Putamen (tissue), 1 donor: Measurements from ENCODE around the gene GNAS.
"Not testable (repeated sequence)": the region's sequence is repeated elsewhere in the genome, so short reads cannot be mapped to it uniquely, and the experiment has no call there.

Experiments used
- DNase-seq: peaks from one replicate; pipeline ENCODE4 v3.0.0-alpha.2; 2016; ENCODE audit warnings: low spot score

The GNAS gene

DNA sequence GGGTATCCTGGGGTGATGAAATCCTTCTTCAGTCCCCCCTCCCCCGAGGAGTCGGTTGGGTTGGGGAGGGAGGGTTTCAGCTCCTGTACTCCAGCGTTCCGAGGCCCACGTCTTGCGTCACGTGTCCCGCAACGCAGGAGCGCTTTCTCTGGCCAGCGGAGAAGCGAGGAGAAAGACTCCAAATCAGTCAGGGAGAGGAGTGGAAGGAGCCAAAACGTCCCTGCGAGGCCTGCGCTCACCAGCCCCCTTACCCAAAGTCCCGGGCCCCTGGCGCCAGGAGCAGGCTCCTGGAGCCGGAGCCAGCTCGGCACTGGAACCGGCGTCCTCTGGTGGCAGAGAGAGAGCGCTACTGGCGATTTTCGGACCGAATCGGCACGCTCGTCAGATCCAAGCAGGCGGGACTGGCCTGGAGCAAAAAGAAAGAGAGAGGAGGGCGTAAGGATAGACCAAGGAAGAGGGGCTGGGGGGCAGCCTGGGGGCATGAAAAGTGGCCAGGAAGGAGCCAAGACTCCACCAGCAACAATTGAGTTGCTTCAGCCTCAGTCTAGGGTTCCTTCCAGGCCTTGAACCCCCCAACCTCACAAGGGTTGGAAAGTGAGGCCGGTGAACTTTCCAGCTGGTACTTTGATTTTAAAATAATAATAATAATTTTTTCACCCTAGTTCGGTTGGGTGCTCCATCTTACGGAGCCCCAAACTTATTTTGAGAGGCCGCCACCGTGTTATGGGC, at the start of gene GNAS:
GNAS (plus strand) TSS at position 174 of the 729 bp plus-strand sequence.
- DNase-seq: no peak

DNA sequence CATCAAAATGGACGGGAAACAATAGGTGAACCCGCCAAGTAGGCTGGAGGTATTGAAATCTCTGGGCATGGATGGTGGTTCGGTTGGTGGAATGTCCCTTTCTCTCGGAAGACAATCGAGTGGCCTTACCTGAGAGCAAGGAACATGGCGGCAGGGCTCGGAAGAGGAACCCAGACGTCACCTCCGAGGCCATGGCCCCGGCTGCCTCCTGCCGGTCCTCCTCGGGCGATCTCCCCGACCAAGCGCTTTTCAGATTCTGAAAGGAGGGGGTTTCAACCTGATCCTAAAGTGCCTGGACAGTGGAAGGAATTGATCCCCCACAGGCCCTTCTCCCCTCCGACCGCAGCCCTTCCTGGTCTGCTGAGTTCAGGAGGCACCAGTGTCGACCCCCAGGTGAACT, 49.0 kb upstream of the GNAS start:
- DNase-seq: no peak

DNA sequence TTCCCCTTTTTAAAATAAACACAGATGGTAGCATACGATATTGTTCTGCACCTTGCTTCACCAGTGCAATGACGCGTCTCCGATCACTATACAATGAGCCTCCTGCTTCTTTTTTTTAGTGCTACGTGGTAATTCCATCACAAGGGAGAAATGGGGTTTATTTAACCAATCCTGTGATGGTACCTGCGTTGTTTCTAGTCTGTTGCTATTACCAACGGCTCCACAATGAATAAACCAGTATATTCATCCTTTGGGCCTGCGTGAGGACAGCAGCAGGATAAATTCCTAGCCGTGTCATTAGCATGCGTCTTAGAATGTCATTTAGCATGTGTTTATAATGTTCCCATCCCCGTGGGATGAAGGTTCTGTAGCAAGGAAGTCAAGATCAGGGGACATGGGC, 44.7 kb upstream of the GNAS start:
- DNase-seq: no peak

DNA sequence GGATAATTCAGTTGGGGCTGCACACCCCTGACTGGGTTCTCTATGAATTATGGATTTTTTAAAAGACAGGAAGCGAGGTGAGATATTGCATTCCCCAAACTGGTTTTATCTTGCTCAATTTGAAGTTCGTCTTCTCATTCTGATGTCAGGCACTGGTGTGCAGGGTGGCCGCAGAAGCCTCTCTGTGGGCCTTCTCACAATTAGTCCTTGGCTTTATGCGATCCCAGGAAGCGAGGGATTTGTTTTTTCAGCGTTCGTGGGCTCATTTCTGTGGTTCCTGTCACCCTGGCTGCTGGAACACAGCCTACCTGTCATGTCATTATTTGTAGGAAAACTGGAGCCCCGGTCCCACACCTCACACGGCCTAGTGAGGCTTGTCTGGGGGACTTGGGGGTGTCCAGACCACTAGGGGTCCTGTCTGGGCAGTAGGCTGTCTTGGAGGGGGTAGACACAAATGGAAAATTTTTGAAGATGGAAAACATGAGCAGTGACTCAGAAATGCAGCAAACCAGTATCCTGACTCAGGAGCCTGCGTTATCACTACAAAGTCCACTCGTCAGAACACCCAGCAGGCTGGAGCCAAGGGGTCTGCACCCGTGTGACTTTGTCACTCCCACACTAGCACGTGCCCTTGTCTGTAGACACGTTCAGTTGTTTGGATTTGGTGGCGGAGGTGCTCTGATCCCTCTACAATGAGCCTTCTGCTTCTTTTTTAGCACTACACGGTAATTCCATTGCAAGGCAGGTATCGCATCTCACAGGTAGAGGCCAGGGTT, 44.1 kb upstream of the GNAS start:
- DNase-seq: no peak

DNA sequence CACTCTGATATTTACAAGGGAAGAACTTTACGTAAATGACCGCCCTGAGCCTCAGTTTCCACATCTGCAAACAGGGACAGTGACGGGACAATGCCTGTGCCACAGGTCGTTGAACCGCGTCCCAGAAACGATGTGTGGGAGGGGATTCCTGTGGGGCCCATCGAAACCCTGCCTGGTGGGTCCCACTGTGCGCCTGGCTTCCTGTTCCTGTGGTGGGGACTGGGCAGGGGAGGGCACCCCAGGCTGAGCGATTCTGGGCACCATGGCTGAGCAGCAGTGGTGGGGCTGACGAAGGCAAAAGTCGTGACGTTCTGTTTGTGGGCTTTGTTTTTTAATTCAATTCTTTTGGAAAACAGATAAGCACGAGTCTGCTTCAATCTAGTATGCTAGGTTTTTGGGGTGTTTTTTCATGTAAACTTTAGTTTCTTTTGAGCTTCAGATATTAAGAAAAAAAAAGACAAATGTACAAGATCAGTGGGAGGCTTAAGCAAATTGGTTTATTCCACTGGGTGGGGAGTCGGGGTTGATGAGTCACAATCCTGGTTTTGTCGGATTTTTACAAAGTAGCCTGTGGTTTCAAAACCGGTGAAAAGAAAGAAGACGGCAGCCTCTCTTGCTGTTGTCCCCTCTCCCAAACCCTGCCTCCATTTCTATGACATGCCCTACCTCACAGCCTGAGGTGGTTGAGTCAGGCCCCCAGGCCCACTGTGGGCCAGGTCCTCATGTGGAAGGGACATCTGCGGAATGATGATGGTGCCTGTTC, 42.2 kb upstream of the GNAS start:
- peak; percentile 11 for DNase-seq

DNA sequence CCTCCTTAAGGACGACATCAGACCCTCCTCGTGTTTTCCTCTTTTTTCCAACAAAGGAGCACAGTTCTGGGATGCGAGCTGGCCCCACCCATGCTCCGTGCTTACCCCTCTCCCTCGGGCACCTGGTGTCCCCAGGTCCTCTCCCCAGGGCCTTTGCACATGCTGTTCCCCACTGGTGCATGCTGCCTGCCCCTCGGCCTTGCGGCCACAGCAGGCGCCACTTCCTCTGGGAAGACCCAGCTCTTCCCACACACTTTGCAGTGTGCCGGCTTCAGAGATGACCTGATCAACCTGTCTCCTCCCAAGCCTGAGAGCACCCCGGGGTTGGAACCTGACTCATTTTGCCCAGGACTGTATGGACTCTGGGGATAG, 41.7 kb upstream of the GNAS start:
- DNase-seq: no peak

DNA sequence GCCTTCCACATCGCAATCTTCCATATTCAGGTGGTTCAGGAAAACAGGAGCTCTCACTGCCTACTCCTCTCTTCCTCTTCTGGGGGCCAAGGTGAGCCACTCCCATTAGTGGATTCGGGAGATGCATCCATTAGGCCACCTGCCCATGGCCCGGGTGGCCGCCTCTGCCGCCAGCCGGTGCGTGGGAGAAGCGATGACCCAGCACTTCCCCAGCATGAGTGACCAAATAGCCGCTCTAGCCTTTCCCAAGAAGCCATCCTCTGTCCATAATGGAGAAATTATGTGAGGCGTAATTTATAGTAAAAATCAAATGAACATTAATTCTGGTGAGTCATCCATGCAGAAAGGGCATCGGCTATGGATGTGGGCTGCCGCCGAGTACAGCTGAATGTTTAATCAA, 41.2 kb upstream of the GNAS start:
- DNase-seq: no peak

DNA sequence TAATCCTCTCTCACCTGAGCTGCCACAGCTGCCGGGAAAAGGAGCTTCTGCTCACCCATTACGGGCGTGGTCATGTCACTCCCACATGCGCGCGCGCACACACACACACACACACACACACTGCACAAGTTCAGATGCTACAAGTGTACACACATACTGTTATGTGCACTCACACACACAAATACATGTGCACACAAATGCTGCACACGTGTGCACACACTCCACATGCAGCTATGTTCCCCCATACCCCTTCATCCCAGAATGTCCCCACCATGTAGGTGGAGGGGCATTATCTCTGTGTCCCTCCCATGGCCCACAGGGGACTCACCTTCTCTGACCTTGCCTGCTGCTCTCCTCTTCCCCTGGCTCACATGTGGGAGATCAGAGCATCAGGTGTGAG, 39.1 kb upstream of the GNAS start:
- no peak for DNase-seq

DNA sequence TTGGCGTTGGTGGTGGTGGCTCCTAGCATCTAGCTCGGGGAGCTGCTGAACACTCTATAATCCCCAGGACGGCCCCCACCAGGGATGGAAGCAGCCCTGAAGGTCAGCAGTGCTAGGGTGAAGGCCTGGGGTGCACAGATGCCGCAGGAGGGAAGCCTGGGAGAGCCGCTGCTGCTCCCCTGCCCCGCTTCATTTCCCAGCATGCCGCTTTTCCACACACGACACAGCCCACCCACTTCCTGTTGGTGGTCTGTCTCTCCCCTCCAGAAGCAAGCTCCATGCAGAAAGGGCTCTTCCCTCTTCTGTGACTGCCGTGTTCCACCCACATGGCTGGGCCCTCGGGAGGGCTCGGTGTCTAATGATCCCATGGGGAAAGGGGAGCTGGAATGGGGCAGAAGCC, 37.1 kb upstream of the GNAS start:
- no peak for DNase-seq

DNA sequence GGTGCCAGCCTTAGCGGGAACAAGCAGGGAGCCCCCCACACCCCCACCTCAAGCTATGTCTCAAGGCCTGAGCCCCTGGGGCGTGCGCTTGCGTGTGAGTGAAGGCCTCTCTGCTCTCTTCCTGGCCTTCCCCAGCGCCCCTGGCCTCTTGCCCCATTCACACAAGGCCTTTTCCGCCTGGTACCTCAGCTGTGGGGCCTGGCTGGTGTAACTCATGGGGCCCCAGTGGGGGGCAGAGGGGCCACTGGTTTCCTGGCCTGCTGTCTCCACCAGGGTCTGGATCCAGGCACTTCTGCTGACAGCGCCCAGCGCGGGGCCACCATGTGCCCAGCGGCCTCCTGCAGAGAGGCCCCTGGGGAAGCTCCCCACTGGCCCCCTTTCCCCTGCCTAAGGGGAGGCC, 36.5 kb upstream of the GNAS start:
- DNase-seq: no peak

DNA sequence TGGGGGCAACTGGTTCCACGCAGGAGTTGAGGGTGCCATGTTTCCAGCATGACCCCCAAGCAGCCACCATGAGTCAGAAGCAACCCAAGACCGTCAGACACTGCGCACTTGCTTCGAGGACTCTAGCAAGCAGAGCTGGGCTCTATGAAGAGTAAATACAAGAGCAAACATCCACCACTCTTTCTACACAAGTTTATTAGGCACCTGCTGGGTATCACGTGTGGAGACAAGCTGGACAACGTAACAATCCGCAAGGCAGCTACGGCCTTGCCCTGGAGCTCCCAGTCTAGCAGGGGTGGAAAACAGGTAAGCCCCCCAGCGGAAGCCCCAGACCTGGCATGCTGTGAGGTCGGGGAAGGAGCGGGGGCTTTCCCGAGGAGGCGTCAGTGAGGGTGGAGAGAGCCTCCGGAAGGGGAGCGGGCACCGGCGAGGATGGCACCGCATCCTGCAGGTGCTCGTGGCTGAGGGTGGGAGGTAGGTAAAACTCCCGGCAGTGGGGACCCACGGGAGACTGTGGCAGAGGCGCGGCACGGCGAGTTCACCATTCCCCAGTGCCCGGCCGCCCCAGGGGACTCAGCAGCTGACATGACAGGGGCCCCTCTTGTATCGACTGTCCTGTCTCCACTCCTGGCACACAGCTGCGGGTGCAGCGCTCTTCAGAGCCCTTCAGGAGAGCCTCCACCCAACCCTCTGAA, 35.4 kb upstream of the GNAS start:
- DNase-seq: no peak

DNA sequence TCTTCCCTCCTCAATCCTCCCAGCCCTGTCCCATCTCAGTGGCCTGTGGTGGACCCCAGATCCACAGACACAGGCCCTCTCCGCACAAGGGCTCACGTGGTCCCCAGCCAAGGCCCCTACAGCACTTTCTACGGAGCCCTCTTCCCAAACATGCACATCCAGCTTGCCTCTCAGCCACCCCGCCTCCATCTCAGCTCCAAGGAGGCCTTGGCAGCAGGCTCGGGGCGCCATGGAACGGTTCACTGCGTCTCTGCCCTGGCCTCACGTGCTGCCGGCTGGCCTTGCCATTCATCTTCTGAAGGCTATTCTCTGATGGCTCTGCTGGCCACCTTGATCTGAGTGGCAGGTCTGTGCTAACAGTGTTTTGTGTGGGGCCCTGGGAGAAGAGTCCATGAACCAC, 34.8 kb upstream of the GNAS start:
- DNase-seq: no peak

DNA sequence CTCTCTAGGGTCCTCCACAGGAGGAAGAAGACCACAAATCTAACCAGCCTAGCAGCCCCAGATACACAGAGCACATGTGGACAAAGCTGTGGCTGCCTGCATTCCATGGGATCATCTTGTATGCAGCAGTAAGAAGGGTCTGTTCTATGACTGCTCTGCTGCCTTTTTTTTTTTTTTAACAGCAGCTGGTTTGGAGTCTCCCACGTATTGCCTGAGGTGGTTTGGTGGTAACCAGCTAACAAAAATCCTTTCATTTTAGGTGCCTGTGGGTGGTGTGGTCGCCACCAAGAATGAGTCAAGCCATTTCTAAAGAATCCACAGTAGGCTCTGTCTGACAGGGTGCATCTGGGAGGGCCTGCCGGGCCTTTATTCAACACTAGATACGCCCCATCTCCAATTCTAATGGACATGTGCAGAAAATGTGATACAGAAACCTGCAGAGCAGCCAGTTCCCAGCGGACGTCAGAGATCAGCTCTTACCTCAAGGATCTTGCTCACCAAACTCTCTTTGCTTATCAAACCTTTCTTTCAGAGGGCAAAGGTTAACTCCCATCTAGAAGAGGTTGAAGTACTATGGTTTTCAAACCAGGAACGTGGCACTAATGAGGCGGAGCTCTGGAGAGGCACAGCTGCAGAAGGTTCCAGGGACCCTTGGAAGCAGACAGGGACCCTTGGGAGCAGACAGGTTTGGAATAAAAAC, 33.8 kb upstream of the GNAS start:
- DNase-seq: no peak

DNA sequence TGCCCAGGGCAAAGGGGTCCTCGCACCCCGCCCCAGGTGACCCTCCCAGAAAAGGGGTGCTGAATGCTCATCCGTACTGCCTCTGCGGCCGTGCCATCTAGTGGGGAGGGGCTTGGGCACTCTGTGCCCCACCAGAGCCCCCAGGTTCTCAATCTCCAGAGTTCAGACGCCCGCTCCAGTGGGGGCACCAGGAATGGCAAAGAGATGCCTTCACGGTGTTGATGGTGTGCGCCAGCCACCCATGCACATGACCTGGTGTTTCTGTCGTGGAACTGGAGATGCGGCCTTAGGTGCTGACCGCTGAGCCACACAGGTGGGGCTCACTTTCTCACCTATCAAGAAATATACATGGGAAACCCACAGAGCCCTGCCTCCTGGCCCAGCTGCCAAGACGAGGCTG, 32.6 kb upstream of the GNAS start:
- DNase-seq: no peak

DNA sequence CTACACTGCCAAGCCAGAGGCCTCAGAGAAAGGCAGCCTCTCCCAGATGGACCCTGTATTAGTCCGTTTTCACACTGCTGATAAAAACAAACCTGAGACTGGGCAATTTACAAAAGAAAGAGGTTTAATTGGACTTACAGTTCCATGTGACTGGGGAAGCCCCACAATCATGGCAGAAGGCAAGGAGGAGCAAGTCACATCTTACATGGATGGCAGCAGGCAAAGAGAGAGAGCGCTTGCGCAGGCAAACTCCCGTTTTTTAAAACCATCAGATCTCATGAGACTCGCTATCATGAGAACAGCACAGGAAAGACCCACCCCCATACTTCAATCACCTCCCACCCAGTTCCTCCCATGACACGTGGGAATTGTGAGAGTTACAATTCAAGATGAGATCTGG, 32.0 kb upstream of the GNAS start:
- not testable (repeated sequence) for DNase-seq

DNA sequence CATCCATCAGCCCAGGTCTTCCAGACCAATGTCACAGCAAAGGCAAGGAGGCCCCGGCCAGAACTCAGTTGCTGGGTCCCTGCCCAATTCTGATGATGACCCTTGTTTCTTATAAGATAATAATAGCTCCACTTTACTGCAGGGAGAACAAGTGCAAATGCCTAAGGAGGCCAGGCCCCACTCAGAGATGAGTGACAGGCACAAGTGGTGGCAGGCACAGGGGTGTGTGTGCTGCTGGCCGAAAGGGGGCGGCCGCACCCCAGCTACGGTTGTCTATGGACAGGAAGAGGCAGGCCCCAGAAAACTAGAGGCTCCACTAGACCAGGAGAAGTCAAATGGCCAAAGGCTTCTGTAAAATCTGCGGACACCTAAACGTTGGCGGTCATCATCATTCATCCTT, 30.4 kb upstream of the GNAS start:
- no peak for DNase-seq

DNA sequence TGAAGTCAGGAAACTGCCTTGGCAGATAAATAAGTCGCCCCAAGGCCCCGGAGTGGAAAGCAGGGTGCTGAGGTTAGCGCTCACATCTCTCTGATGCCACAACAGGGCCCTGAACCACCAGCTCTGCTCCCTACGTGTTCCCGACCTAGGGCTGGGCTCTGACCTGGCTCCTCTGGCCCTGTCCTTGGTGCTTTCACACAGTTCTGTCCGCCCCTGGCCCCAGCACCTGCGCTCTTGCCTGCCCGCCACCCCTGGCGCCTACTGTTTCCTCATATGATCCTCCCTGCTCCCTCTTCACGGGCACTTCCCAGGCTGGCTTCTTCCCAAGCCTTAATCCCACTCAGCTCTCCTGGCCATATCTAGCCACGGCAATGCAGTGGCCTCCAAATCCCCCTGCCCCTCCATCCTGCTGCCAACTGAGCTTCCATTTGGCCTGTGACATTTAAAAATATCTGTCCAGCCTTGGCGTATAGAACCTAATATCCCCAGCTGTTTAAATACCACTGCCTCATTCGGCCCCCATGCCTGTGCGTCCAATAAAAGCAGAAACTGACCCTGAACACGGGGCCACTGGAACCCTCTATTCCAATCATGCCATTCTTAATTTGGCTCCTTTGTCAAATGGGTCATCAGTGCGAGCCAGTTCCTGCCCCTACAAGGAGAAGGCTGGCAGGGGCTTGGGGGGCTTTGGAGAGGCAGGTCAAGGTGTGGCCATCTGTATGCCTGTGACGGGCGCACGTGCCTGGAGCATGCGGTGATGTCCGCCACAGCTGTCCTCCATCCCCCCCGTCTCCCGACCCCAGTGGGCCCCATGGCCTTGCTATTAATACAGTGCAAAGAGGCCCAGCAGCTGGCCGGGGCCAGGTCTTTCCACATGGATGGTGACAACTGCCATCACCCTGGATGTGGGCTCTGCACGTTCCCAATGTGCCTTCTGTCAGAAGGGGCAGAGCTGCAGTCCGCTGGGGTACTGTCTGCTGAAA, 29.5 kb upstream of the GNAS start:
- no peak for DNase-seq

DNA sequence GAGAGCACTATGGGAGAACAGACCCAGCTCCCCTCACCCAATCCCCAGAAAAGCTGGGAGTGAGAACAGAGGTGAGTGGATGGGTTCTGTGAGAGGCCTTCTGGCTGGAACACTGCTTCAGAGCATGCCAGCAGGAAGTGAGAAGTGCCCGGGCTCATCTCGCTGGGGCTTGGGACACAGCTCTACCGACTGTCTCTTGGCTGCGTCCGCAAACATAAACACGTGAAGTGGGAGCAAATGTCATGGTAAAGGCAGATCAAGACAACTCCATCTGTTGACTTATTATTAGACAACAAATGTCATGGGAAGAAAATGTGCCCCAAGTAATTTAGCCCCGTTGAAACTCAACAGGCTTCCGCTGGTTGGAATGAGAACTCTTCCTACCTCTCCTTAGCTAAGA, 27.7 kb upstream of the GNAS start:
- DNase-seq: no peak

DNA sequence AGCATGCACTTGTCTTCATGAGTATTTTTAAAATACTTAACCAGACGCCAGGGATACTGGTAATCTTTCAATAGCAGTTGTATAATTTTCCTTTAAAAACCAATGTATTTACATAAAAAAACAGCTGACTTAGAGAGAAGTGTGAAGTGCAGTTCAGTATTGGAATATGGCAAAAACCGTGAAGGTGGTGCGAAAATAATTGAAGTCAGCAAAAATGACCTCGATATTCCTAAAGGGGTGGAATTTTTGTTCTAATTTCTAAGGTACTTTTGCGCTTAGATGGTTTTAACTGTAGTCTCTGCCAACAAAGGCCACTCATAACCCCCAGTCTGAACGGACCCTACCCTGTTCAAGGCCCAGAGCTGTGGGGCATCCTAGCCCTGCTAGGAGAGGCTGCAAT, 27.1 kb upstream of the GNAS start:
- DNase-seq: no peak

DNA sequence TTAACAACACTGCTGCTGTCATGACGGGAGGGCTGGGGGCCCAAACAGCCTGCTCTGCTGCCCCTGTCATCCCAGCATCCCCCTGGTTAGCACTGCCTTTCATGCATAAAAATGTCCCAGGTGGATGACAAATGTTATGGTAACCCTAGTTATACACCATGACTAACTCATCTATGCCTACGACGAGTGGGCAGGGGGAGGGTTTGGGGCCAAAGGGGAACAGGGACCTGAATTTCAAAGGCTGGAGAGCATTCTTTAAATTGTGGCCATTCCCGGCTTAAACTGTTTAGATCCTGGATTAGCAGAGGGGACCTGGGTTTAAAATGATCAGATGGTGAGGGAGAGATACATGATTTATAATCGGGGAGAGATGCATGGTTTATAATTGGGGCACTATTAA, 26.2 kb upstream of the GNAS start:
- DNase-seq: no peak

DNA sequence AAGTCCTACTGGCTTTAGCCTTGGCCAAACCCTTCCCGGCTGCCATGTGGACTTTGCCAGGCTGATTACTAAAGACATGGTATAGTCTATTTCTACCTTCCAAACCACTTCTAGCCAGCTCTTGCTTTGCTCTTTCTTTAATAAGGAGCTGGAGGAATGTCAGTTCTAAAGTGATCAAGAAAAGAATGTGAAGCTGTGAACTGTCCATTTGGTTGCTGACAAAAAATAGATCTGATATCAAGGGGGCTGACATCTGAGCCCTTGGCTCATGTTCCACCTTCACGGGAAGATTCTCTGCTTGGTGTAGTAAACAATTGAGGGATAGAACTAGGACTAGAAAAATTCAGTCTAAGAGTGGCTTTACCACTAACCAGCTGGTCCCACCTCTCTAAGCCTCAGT, 24.4 kb upstream of the GNAS start:
- no peak for DNase-seq
